ENCODE results near the gene NAA15.
A peak's percentile ranks its signal among the peaks of the same experiment; 100 is the strongest.

DNA sequence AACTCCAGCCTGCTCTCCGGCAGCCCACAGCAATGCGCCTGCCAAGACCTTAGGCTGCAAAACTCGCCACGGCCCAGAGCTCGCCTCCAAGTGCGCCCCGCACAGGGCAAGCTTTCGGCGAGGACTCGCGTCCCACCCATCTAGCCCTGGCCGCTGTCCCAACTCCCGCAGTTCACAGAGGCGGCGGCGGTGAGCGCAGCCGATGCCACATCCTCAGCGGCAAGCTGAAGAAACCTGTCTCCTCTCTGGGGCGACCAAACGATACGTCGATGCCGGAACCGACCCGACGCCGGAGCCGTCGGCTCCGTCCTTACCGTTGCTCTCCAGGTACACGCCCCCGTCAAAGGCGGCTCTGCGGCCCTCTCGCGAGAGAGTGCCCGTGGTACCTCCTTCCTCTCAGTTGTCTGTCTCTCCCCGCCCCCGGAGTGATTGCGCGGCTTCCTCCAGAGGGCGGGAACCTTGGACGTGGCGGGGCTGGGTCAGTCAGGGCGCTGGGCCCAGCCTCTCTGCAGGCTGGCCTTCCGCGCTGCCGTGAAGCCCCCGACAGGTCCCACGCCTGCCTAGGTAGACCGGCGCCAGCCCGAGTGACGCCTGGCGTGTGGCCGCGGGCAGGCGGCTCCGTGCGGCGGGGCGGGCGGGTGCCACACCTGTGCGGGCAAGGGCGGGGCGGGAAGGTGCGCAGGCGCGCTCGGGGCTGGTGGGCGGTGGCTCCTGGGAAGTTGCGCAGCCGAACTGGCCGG is 152.2 kb downstream of the NAA15 start:
- TF ChIP-seq RXRA (IDR thresholded peaks at IDR 0.05) (peak in 1 of 2 donors; percentile 23), RAD21 (IDR thresholded peaks at IDR 0.05) (no peak), JUND (IDR thresholded peaks at IDR 0.05) (no peak)
- TF ChIP-seq, protein P1, sequence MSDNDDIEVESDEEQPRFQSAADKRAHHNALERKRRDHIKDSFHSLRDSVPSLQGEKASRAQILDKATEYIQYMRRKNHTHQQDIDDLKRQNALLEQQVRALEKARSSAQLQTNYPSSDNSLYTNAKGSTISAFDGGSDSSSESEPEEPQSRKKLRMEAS (IDR thresholded peaks at IDR 0.05): peak; percentile 38
- TF ChIP-seq, protein P2, sequence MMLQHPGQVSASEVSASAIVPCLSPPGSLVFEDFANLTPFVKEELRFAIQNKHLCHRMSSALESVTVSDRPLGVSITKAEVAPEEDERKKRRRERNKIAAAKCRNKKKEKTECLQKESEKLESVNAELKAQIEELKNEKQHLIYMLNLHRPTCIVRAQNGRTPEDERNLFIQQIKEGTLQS (IDR thresholded peaks at IDR 0.05): no peak
